Stomach smooth muscle (tissue), 2 donors: ENCODE results near the gene SYNE2.
"Not testable (repeated sequence)": the region's sequence is repeated elsewhere in the genome, so short reads cannot be mapped to it uniquely, and the experiment has no call there.

Experiments
- H3K27ac ChIP-seq: one replicate; pipeline ENCODE4 v1.7.0; 2013; ENCODE audit warnings: mild to moderate bottlenecking, low read length, inconsistent platforms
- H3K27me3 ChIP-seq, 2 donors: one replicate each; pipeline ENCODE4 v1.7.0; 2013; ENCODE audit warnings: low read length in 2 of 2; ENCODE audit not compliant: insufficient read depth in 2 of 2, control insufficient read depth in 1 of 2
- H3K36me3 ChIP-seq, 2 donors: one replicate each; pipeline ENCODE4 v1.7.0; 2013; ENCODE audit warnings: low read length in 2 of 2; ENCODE audit not compliant: control insufficient read depth in 2 of 2, insufficient read depth in 2 of 2
- H3K4me1 ChIP-seq: one replicate; pipeline ENCODE4 v1.7.0; 2013; ENCODE audit warnings: low read length; ENCODE audit not compliant: control insufficient read depth, insufficient read depth
- H3K4me3 ChIP-seq, 2 donors: one replicate each; pipeline ENCODE4 v1.7.0; 2013; ENCODE audit warnings: low read length in 2 of 2
- H3K9ac ChIP-seq, 2 donors: one replicate each; pipeline ENCODE4 v1.7.0; 2013; ENCODE audit warnings: low read length in 2 of 2, mild to moderate bottlenecking in 1 of 2
- H3K9me3 ChIP-seq, 2 donors: one replicate each; pipeline ENCODE4 v1.7.0; 2013; ENCODE audit warnings: low read length in 2 of 2; ENCODE audit not compliant: control insufficient read depth in 2 of 2
- donor health status: healthy.
- donor health status: Pancreatic carcinoma.

Gene SYNE2

DNA sequence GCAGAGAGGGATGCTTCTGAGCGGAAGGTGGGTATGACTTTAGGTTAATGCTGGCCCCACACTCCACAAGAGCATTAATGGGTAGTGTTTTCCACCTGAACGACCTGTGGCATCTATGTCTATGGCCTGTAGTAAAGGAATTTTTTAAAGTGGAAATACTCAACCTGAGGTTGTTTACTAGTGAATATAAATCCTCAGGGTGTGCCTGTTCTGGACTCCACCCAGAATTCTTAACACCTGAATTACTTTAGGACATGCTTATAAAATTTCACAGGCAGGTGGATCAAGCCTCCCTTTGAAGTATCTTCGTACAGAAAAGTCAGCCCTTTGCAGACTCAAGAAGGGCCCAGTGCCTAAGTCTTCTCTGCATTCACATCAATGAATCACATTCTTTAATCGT lies 245.3 kb downstream of the SYNE2 start:
- H3K4me3 ChIP-seq, result no peak overlapping the region
- no peak overlapping the region for H3K27ac ChIP-seq
- no peaks in the 10 kb centered on the region for H3K9me3 ChIP-seq
- no peaks in the 10 kb centered on the region for H3K4me1 ChIP-seq
- no peaks in the 10 kb centered on the region for H3K27me3 ChIP-seq
- H3K9ac ChIP-seq, result no peak overlapping the region
- peaks cover 0 to 2% of the 10 kb centered on the region in 2 donors for H3K36me3 ChIP-seq

DNA sequence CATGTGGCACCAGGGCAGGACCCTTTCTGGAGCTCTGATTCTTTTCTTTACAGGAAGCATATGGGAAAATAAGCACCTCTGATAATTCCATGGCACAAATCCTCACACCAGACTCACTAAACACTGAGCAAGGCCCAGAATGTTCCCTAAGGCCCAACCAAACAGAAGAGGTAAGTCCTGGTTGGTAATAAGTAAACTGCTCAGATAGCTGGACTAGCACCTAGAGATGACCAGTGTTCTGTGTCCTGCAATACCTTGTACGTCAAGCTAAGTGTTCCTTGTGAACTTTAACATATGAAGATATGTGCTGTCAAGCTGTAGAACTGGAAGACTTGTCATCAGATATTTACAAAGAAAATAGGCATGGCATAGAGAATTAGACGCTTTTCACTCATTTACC lies 254.6 kb downstream of the SYNE2 start:
- H3K36me3 ChIP-seq, result peaks cover 0 to 2% of the 10 kb centered on the region in 2 donors
- H3K27me3 ChIP-seq, result no peaks in the 10 kb centered on the region
- H3K4me3 ChIP-seq, result no peak overlapping the region
- no peaks in the 10 kb centered on the region for H3K9me3 ChIP-seq
- no peak overlapping the region for H3K9ac ChIP-seq
- H3K27ac ChIP-seq, result no peak overlapping the region
- no peaks in the 10 kb centered on the region for H3K4me1 ChIP-seq

DNA sequence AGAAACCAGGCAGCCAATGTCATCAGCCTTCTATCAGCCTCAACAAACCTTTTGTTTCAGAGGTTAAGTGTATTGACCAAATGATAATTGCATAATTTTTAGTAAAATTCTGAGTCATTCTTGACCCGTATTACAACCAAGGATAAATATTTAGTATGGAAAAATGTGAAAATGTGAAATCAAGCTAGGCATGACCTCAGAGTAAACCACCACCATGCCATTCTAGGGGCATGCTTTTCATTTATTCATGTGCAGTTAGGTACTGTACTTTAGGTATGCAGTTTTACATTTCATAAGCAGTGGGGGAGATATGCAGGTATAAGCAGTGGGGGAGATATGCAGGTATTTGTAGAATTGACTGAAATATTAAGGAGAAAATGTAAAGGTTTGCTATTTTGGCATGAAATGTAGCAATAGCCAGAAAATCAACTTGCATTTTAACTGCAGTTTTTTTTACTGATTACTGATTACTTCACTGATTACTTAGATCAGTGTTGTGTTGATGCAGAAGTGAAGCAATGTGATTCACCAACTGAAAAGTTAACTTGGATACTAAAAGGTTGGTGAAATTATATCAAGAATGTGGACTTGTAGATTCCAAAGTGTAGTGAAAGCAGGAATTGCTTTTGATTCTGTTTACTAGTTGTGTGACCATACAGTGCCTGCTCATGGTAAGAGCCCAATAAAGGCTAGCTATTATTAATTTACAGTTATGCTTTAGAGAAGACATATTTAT lies 257.2 kb downstream of the SYNE2 start:
- Histone ChIP-seq H3K36me3 (peaks cover 0 to 2% of the 10 kb centered on the region in 2 donors), H3K27ac (no peak overlapping the region), H3K9me3 (no peaks in the 10 kb centered on the region), H3K4me1 (peaks cover 3% of the 10 kb centered on the region), H3K9ac (no peak overlapping the region), H3K27me3 (no peaks in the 10 kb centered on the region), H3K4me3 (no peak overlapping the region)

DNA sequence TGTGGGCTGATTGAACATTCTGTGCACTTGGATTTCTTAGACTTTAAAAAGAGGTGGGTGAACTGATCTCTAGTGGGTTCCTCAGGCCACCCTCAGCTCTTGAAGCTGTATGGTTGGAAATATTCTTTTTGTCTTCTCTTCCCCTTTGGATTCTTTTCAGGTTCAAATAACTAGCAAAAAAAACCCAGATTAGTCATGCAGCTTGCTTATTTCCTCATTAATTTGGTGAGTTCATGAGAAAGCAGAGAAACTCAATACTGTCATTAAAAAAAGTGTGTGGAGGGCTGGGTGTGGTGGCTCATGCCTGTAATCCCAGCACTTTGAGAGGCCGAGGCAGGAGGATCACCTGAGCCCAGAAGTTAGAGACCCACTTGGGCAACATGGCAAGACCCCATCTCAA lies 258.0 kb downstream of the SYNE2 start:
- H3K27me3 ChIP-seq, result no peaks in the 10 kb centered on the region
- no peak overlapping the region for H3K9ac ChIP-seq
- H3K4me3 ChIP-seq, result no peak overlapping the region
- peaks cover 3% of the 10 kb centered on the region for H3K4me1 ChIP-seq
- H3K9me3 ChIP-seq, result no peaks in the 10 kb centered on the region
- H3K27ac ChIP-seq, result no peak overlapping the region
- H3K36me3 ChIP-seq, result peaks cover 0 to 2% of the 10 kb centered on the region in 2 donors

DNA sequence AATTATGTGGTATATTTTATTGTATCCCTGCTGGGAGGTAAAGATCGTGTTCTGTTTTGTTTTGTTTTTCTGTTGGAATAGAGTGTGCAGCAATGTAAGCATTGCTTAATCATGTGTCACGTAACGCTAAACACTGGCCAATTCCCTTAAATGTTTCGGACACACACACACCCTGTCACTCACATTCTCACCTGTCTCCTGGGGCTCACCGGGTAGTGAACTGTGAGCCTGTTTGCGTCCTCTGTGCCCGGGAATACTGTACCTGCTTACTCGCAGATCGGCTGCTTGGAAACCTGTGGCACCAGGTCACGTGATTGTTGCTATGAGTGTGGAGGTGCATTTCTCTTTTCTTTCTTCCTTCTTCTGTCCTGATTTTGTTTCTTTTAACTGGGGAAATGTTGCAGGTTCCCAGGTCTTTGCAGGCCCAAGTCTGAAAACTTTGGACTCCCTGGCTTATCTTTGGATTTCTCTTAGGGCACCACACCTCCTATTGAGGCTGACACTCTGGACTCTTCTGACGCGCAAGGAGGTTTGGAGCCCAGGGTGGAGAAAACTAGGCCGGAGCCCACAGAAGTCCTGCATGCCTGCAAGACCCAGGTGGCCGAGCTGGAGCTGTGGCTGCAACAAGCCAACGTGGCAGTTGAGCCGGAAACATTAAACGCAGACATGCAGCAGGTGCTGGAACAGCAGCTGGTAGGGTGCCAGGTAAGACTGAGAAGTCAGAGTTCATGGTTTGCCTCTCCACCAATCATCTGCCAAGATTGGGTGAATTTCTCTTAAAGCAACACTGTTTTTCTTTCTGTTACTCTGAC lies 260.3 kb downstream of the SYNE2 start:
- H3K9ac ChIP-seq, result no peak overlapping the region
- H3K36me3 ChIP-seq, result peaks cover 0 to 2% of the 10 kb centered on the region in 2 donors

DNA sequence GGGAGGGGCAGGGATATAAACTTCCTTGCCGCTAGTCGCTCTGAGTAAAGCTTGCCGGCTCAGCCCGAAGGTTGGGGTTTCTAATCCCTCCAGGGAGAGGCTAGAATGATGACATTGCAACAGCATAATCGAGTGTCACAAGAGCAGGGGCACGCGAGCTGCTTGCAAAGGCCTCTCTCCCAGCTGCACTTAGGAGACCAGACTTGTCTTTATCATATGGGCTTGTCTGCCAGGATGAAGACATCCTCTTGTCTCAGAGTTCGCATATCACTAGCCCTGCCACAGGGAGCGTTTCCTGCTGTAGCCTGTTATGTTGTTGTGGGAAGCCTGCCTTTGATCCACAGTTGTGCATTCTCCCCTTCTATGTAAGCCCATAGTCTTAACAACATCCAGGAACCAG lies 261.4 kb downstream of the SYNE2 start:
- Histone ChIP-seq H3K4me3 (no peak overlapping the region), H3K9ac (no peak overlapping the region), H3K4me1 (peaks cover 3% of the 10 kb centered on the region), H3K27ac (no peak overlapping the region), H3K9me3 (no peaks in the 10 kb centered on the region), H3K36me3 (peaks cover 0 to 2% of the 10 kb centered on the region in 2 donors), H3K27me3 (no peaks in the 10 kb centered on the region)

More for the DNA sequence above, 260.3 kb downstream of the SYNE2 start:
- peaks cover 3% of the 10 kb centered on the region for H3K4me1 ChIP-seq
- no peaks in the 10 kb centered on the region for H3K27me3 ChIP-seq
- H3K9me3 ChIP-seq, result no peaks in the 10 kb centered on the region
- no peak overlapping the region for H3K27ac ChIP-seq
- H3K4me3 ChIP-seq, result no peak overlapping the region

DNA sequence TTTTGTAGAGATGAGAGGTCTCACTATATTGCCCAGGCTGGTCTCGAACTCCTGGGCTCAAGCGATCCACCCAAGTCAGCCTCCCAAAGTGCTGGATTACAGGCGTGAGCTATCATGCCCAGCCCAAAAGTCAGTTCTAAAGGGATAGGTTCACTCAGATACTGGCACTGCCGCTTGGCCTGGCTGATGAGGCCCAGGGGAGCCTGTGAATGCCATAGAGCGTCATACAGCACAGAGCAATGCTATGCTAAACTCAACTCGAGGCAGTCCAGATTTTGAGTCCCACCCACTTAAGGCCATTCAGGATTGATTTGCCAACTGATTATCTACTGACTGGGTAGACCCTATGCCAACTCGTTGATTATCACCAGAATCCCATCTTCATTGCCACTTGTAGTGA lies 262.0 kb downstream of the SYNE2 start:
- H3K9me3 ChIP-seq, result no peaks in the 10 kb centered on the region
- no peak overlapping the region for H3K27ac ChIP-seq
- H3K27me3 ChIP-seq, result no peaks in the 10 kb centered on the region
- no peak overlapping the region for H3K4me3 ChIP-seq
- H3K9ac ChIP-seq, result no peak overlapping the region
- peaks cover 0 to 2% of the 10 kb centered on the region in 2 donors for H3K36me3 ChIP-seq
- peaks cover 3% of the 10 kb centered on the region for H3K4me1 ChIP-seq

DNA sequence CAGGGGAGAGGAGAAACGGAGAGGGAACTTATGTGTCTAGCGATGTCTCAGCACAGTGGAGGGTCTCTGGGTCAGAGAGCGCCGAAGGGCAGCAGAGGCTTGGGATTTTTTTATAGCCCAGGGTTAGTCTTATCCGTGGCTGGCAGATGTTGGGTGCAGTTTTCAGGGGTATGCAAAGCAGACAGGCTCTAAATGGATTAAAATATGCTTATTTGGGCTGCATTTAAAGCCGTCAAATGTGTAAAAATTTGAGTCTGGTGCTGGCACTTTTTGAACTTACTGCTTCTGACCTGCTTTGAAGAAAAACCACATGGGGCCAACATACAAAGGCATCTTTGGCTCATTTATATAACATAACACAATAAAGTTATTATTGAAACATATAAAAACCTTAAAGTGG lies 262.6 kb downstream of the SYNE2 start:
- H3K27ac ChIP-seq, result no peak overlapping the region
- peaks cover 0 to 2% of the 10 kb centered on the region in 2 donors for H3K36me3 ChIP-seq

DNA sequence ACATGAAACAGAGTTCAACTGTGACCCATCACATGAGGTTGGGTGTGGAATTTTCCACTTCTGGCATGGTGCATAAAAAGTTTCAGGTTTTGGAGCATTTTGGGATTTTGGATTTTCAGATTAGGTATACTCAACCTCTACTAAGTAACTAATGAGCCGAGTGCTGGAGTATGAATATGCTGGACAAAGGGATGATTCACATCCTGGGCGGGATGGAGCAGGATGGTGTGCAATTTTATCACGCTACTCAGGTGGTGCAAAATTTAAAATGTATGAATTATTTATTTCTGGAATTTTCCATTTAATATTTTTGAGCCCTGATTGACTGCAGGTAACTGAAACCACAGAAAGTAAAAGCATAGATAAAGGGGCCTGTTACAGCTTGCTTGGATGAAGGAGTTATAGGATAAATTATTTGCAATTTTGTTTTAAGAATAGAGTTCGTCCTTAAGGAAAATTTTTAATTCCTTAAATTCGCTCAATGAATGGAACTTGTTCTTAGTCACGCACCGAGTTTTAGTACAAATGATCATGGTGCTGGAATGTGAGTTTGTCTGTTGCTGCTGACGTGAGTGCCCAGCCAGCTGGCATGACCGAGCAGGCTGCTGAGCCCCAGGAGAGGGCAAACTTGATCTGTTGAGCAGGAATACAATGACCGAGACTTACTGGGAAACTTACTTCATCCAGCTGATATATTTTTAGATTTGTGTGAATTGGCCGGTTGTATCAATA lies 265.0 kb downstream of the SYNE2 start:
- Histone ChIP-seq H3K27ac (no peak overlapping the region), H3K9ac (no peak overlapping the region), H3K4me3 (no peak overlapping the region), H3K36me3 (peaks cover 0 to 2% of the 10 kb centered on the region in 2 donors), H3K27me3 (no peaks in the 10 kb centered on the region), H3K9me3 (no peaks in the 10 kb centered on the region), H3K4me1 (peaks cover 3% of the 10 kb centered on the region)

More for the DNA sequence above, 262.6 kb downstream of the SYNE2 start:
- Histone ChIP-seq H3K9ac (no peak overlapping the region), H3K4me1 (peaks cover 3% of the 10 kb centered on the region), H3K4me3 (no peak overlapping the region), H3K9me3 (no peaks in the 10 kb centered on the region), H3K27me3 (no peaks in the 10 kb centered on the region)

DNA sequence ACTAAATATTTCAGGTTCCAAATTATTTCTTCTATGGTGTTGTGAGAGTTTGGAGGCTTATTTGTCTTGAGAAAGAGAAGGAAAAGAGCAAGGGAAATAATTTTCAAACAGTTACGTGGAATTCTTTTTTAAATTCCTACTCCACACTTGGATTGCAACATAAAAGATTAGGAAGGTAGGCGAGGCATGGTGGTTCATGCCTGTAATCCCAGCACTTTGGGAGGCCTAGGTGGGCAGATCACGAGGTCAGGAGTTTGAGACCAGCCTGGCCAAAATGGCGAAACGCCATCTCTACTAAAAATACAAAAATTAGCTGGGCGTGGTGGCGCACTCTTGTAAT lies 265.6 kb downstream of the SYNE2 start:
- not testable (repeated sequence) for H3K36me3 ChIP-seq, H3K27me3 ChIP-seq, H3K9ac ChIP-seq, H3K4me1 ChIP-seq, H3K27ac ChIP-seq, H3K4me3 ChIP-seq, H3K9me3 ChIP-seq
